ENCODE data around the gene RAB8B.
"Not testable (repeated sequence)": the region's sequence is repeated elsewhere in the genome, so short reads cannot be mapped to it uniquely, and the experiment has no call there.

The RAB8B gene

GRCh38 chr15:63208824-63209223, 19.4 kb downstream of the RAB8B start:
- not testable (repeated sequence) for DNase-seq (ENCODE audit: low read depth)

- DNase-seq (ENCODE audit: low read depth) = no peak
These were observed 21.0 kb downstream of the RAB8B start for GRCh38 chr15:63210151-63211091.

DNA sequence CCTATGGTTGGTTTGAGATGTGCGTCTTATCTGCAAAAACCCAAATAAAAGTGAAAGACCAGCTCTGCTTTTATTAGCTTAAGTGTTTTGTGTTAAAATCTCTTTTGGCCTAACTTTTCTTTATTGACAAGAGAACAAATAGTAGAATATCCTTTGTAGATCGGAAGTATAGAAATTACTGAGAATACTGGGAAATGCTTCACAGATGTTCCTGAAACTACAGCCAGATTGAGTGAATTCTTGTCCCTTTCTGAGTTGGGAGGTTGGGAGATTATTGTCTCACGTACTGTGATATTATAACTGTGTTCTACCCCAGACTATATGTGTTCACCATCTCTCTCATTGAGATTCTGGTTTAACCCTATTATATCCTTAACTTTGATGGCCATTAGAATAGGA, 21.7 kb downstream of the RAB8B start:
- no peak for DNase-seq (ENCODE audit: low read depth)

DNA sequence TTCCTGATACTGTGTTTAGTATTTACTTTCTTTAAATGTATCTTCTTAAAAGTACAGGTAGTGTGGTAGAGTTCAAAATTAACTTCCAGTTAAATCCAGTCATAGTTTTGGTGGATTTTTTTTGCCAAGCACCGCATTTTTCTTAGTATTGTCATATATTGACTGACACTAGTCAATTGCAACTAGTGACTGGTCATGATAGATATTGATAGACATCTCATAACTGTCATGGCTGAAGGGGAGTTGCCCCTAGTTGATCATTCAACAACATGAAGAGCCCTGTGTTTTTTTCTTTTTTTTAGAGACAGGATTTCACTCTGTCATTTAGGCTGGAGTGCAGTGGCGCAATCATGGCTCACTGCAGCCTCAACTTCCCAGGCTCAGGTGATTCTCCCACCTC, 22.1 kb downstream of the RAB8B start:
- no peak for DNase-seq (ENCODE audit: low read depth)

GRCh38 chr15:63212050-63213004, 22.9 kb downstream of the RAB8B start:
- DNase-seq (ENCODE audit: low read depth) = no peak

- DNase-seq (ENCODE audit: low read depth) = no peak
These were observed 28.8 kb downstream of the RAB8B start for GRCh38 chr15:63218100-63218808.

DNA sequence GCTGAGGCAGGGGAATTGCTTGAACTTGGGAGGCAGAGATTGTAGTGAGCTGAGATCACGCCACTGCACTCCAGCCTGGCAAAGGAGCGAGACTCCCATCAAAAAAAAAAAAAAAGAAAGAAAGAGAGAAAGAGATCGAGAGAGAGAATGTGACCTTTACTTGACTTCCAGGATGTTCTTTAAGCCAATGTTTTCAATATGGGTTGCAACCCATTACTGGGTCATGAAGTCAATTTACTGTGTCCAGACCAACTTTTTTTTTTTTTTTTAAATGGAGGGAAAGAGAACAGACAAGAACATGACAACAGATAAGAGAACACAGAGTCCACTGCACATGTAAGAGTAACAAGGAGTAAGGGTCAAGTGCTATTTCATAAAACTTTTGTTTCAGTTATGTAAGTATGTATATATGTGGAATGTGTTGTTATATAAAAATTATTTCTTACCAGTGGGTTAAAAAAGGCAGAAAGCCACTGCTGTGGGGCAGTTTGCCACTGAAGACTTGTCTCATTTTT, 29.8 kb downstream of the RAB8B start:
- DNase-seq (ENCODE audit: low read depth) = no peak

GRCh38 chr15:63221346-63221745, 31.9 kb downstream of the RAB8B start:
- no peak for DNase-seq (ENCODE audit: low read depth)

GRCh38 chr15:63223463-63223862, 34.1 kb downstream of the RAB8B start:
- no peak for DNase-seq (ENCODE audit: low read depth)

- no peak for DNase-seq (ENCODE audit: low read depth)
These were observed 36.0 kb downstream of the RAB8B start for GRCh38 chr15:63225381-63225780.

GRCh38 chr15:63226155-63226883, 36.9 kb downstream of the RAB8B start:
- DNase-seq (ENCODE audit: low read depth) = no peak

DNA sequence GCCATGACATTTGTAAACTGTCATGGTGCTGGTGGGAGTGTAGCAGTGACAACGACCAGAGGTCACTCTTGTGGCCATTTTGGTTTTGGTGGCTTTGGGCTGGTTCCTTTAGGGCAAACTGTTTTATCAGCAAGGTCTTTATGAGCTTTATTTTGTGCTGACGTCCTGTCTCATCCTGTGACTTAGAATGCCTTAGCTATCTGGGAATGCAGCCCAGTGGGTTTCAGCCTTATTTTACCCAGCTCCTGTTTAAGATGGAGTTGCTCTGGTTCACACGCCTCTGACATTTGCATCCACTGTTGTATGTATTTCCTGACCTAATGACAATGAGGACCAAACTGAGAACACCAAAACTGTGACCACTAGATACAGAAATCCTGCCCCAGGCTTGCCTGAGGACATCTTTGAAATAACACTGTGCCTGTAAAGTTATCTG, 37.6 kb downstream of the RAB8B start:
- no peak for DNase-seq (ENCODE audit: low read depth)

DNA sequence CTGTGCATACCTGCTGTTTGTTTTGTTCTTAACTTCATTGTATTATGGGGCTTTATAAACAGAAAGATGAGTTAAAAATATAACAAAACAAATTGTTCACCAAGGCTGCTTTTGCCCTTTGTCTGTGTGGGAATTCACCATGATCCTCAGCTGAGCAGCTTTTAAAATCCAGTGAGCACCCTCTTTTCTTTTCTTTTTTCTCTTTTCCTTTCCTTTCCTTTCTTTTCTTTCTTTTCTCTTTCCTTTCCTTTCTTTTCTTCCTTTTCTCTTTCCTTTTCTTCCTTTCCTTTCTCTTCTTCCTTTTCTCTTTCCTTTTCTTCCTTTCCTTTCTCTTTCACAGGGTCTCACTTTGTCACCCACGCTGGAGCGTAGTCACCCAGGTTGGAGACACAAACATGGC, 38.3 kb downstream of the RAB8B start:
- no peak for DNase-seq (ENCODE audit: low read depth)

GRCh38 chr15:63231206-63231605, 41.8 kb downstream of the RAB8B start:
- no peak for DNase-seq (ENCODE audit: low read depth)

DNA sequence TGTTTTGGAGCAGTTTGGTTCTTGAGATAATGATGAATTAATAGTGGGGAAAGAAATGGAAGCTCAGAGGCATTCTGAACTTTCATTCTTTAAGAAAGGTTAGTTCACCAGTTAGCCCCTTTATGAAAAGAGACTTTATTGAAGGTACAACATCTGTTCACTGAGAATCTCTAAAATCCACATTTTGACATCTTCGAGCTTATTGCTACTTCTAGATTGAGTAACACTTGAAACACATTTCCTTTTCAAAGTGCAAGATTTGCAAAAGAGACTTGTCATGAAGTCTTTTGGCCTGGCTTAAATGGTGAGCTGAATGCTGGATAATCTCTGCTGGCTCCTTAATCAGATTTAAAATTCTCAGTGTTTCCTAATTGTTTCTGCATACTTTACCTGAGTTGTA, 42.3 kb downstream of the RAB8B start:
- no peak for DNase-seq (ENCODE audit: low read depth)

- DNase-seq (ENCODE audit: low read depth) = no peak
These were observed 43.0 kb downstream of the RAB8B start for GRCh38 chr15:63232405-63232804.

DNA sequence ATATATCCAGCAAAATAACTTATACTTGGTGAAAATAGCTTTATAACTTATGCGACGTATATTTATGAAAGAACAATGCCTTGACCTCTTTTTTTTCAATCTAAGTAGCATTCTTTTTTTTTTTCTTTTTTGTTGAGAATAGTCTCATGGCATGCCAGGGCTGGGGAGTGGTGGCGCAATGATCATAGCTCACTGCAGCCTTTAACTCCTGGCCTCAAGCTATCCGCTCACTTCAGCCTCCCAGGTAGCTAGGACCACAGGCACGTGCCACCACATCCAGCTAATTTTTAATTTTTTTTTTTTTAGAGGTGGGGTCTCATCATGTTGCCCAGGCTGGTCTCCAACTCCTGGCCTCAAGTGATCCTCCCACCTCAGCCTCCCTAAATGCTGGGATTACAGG, 43.5 kb downstream of the RAB8B start:
- DNase-seq (ENCODE audit: low read depth) = no peak

DNA sequence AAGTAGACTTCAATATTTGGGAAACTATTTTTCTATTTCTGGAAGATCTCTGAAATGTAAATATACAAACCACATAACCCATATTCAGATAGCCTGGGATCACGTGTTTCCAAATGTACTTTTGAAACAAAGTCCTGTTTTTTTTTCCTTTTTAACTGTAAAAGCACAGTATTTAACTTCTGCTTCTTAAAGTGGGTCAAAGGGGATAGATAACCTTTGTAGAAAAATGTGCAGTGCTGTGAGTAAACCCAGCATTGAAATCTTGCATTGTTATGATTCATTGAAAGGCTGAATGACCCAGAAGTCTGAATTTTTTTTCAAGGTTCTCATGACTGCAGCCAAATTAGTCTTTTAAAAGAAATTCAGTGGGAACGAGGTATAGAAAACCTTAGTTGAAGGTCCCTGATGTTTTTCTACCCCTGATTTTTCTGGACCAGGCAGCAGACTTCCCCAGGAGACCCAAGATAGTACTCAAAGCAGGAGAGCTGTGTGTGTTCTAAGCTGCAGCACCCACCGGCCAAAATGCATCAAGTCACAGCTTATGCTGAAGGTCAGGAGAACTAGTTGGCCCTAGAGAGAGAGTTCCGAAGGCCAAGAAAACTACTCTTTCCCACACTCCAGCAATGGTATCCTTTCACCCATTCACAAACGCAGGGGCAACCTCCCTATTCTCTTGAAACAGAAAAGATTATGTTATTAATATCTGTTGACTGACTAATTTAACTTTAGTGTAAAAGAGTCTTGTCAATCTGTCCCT, 44.4 kb downstream of the RAB8B start:
- no peak for DNase-seq (ENCODE audit: low read depth)

DNA sequence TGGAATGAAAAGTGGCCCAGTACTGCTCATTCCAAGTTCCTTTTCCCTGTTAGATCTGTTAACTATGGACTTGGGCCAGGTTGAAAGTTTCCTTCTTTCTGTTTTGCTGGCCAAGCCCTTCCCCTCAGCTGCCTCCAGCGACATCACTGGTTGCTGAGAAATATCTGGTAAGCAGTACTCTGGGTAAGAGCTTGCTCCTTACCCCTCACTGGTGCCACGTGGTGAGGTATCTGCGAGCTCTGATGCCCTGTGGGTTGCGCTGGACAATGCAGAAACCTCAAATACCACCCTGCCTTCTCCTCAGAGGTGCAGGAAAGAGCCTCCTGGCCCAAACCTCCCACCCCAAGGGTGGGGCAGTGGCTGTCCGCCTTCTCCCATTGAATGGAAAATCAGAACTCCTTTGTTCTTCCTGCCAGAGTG, 45.1 kb downstream of the RAB8B start:
- DNase-seq (ENCODE audit: low read depth) = no peak

GRCh38 chr15:63236272-63236671, 46.9 kb downstream of the RAB8B start:
- DNase-seq (ENCODE audit: low read depth) = no peak

Data from activated T-helper 1 cell treated with Interleukin-2 at 50 U/mL for 16 hours (primary cell).